HepG2 (cell line): ENCODE data around the gene DOK4. TPM values are rescaled to one million over a fixed set of nuclear protein-coding genes. Genes with fewer than 3 reads are reported as not detected.

Source experiments
- ATAC-seq: fragments of 200-7000 bp; cut with Tn5 transposase; 3 replicates; pipeline ENCODE4 v1.9.1; 2020; ENCODE audit warnings: mild to moderate bottlenecking, moderate library complexity
- BruUV-seq: library from RNA; stranded (reverse); fragments of 400-500 nt; replicated peaks from 2 replicates; lab custom pipeline; 2021; lab: Mats Ljungman, UMichigan
- CTCF ChIA-PET: fragments of 300-600 bp; formaldehyde crosslinking; extraction: SDS; loops from one replicate; lab custom pipeline; 2021; ENCODE audit warnings: low total read pairs, inconsistent platforms, low intra/inter-chr PET ratio; lab: Yijun Ruan, JAX
- POLR2A ChIA-PET: fragments of 350-600 bp; sonication (Branson Sonifier 250); formaldehyde crosslinking; loops from one replicate; lab custom pipeline; 2020; ENCODE audit warnings: antibody characterized with exemption, inconsistent platforms; lab: Yijun Ruan, JAX
- DNase-seq: peaks from one replicate; pipeline ENCODE4 v3.0.0-alpha.2; 2015; ENCODE audit warnings: low spot score
- FAIRE-seq: peaks from 3 replicates; lab custom pipeline; 2011; peaks lifted over from hg19 to GRCh38; lab: Jason Lieb, UNC
- H2AFZ ChIP-seq: one replicate; pipeline ENCODE4 v1.6.1; 2011; ENCODE audit warnings: low read length, inconsistent platforms
- H3K27ac ChIP-seq: fragments of 300-600 bp; 3 replicates; pipeline ENCODE4 v1.8.0; 2011; ENCODE audit warnings: mixed run types, mild to moderate bottlenecking, mixed read lengths, low read length, inconsistent platforms; ENCODE audit not compliant: insufficient read depth; ENCODE audit errors: extremely low read length
- H3K27me3 ChIP-seq, 2 experiments: fragments of 200-600 bp in 1 of 2; 2 replicates in 1 of 2; 3 replicates in 1 of 2; pipeline versions ENCODE4 v1.6.0 to v1.8.0; 2011; ENCODE audit warnings: low read length in 2 of 2, mild to moderate bottlenecking in 2 of 2, moderate library complexity in 2 of 2, inconsistent platforms in 1 of 2; ENCODE audit not compliant: insufficient read depth in 2 of 2, control insufficient read depth in 1 of 2
- H3K36me3 ChIP-seq, 2 experiments: fragments of 200-600 bp in 1 of 2; replicated peaks in 1 of 2; 2 replicates in 1 of 2; 3 replicates in 1 of 2; pipeline versions ENCODE4 v1.5.1 to v1.8.0; 2011; ENCODE audit warnings: low read length in 2 of 2, inconsistent platforms in 1 of 2; ENCODE audit not compliant: insufficient read depth in 2 of 2, control insufficient read depth in 1 of 2
- H3K4me1 ChIP-seq: 2 replicates; pipeline ENCODE4 v1.5.1; 2012; ENCODE audit warnings: low read length, inconsistent platforms; ENCODE audit not compliant: insufficient read depth
- H3K4me2 ChIP-seq: 2 replicates; pipeline ENCODE4 v1.6.0; 2011; ENCODE audit warnings: low read depth, low read length, inconsistent platforms
- H3K4me3 ChIP-seq, 3 experiments: fragments of 200-600 bp in 1 of 3; sonication (generic), shearing (Covaris generic) in 1 of 3; replicated peaks in 1 of 3; 2 replicates each; pipeline ENCODE4 v1.5.1; 2011 to 2016; ENCODE audit warnings: low read length in 3 of 3, inconsistent platforms in 2 of 3, low read depth in 2 of 3, mild to moderate bottlenecking in 2 of 3, control low read depth in 1 of 3, mixed read lengths in 1 of 3; ENCODE audit not compliant: insufficient read depth in 1 of 3
- H3K79me2 ChIP-seq: one replicate; pipeline ENCODE4 v1.6.1; 2011; ENCODE audit warnings: low read length, inconsistent platforms; ENCODE audit not compliant: insufficient read depth
- H3K9ac ChIP-seq: 2 replicates; pipeline ENCODE4 v1.6.0; 2011; ENCODE audit warnings: mild to moderate bottlenecking, low read depth, low read length, inconsistent platforms; ENCODE audit not compliant: insufficient read depth
- H3K9me3 ChIP-seq: 2 replicates; pipeline ENCODE4 v1.5.1; 2012; ENCODE audit warnings: mild to moderate bottlenecking, low read length
- H4K20me1 ChIP-seq: 2 replicates; pipeline ENCODE4 v1.6.0; 2011; ENCODE audit warnings: inconsistent platforms, mild to moderate bottlenecking, low read length, moderate library complexity; ENCODE audit not compliant: insufficient read depth
- CENPT ChIP-seq: sonication (generic); formaldehyde crosslinking; IDR thresholded peaks from 2 replicates; pipeline ENCODE4 v1.8.0; 2022; ENCODE audit warnings: low read depth, mild to moderate bottlenecking, moderate library complexity, missing genetic modification reagents
- FOXA1 ChIP-seq, 2 experiments: fragments of 450-650 bp in 1 of 2; sonication (generic) in 1 of 2; formaldehyde crosslinking in 1 of 2; IDR thresholded peaks; 2 replicates each; pipeline versions ENCODE4 v1.4.0 to v1.6.1; 2016 to 2020; ENCODE audit warnings: missing genetic modification reagents in 1 of 2
- HIC2 ChIP-seq: sonication (generic); formaldehyde crosslinking; IDR thresholded peaks from 2 replicates; pipeline ENCODE4 v1.9.0; 2022; ENCODE audit warnings: low read depth, missing genetic modification reagents
- MTA1 ChIP-seq: sonication (generic); formaldehyde crosslinking; IDR thresholded peaks from 2 replicates; pipeline ENCODE4 v1.4.0; 2020; ENCODE audit warnings: missing genetic modification reagents, mild to moderate bottlenecking, borderline replicate concordance
- NFYB ChIP-seq: sonication (generic); formaldehyde crosslinking; IDR thresholded peaks from 2 replicates; pipeline ENCODE4 v1.4.0; 2020; ENCODE audit warnings: missing genetic modification reagents
- THAP9 ChIP-seq: sonication (generic); formaldehyde crosslinking; IDR thresholded peaks from 2 replicates; pipeline ENCODE4; 2020; ENCODE audit warnings: missing genetic modification reagents, mild to moderate bottlenecking, borderline replicate concordance
- ZFP90 ChIP-seq: sonication (generic); formaldehyde crosslinking; IDR thresholded peaks from 2 replicates; pipeline ENCODE4 v1.8.0; 2022; ENCODE audit warnings: missing genetic modification reagents, mild to moderate bottlenecking, inconsistent platforms, borderline replicate concordance
- ZNF788 ChIP-seq: sonication (generic); formaldehyde crosslinking; IDR thresholded peaks from 2 replicates; pipeline ENCODE4 v1.5.0; 2020; ENCODE audit warnings: mild to moderate bottlenecking, missing genetic modification reagents, borderline replicate concordance
- WGBS: methylation state at CpG from one replicate; pipeline ENCODE4 v1.1.6; 2017; ENCODE audit warnings: low lambda C conversion rate; 5-methylcytosine and 5-hydroxymethylcytosine counted together
- in situ Hi-C: cut with HindIII; loops from 2 replicates; pipeline ENCODE4 v1.10.0; 2017; ENCODE audit warnings: low pct_unique_long_range_greater_than_20kb; ENCODE audit not compliant: extremely low pct_ligation_motif_present
- intact Hi-C: fragments of 100-400 bp; cut with micrococcal nuclease; formaldehyde crosslinking; loops from one replicate; pipeline ENCODE4 v1.10.0; 2022; ENCODE audit not compliant: unreplicated experiment
- polyA plus RNA-seq, 8 experiments: library from polyadenylated mRNA; depleted of rRNA in 3 of 8; stranded (reverse) in 7 of 8; unstranded in 1 of 8; fragments of >200 nt; fragmentation: Illumina TruSeq in 4 of 8; extraction: Trizol in 4 of 8; gene quantifications; 2 replicates each; pipeline versions ENCODE4 v1.2.1 to v1.2.3, GENCODE V29; 2011 to 2016; ENCODE audit warnings: low read depth in 4 of 8, missing spikeins in 1 of 8, mixed read lengths in 1 of 8; ENCODE audit not compliant: insufficient read depth in 1 of 8
- total RNA-seq, 5 experiments: library from RNA; depleted of rRNA; stranded (reverse); fragments of >200 nt; fragmentation: Illumina TruSeq; extraction: Trizol; gene quantifications; 2 replicates each; pipeline ENCODE4 v1.2.3, GENCODE V29; 2016; ENCODE audit warnings: low read depth in 1 of 5

The DOK4 gene
- total and polyA plus RNA-seq, 2 of the 13 experiments (the other 11 are each of a cell fraction or from before 2014, with no cell fraction given) = 52.7 to 70.0 TPM

GRCh38 chr16:57476546-57477410, 9.5 kb downstream of the DOK4 start:
- no TSS peak for BruUV-seq
- FAIRE-seq = no peak
- peaks cover 21% of the 10 kb centered on the region for H3K79me2 ChIP-seq
- TF ChIP-seq THAP9 (CRISPR knock-in tag) (0 out of 2 replicates have a peak, but pooled peaks have one; percentile 22), MTA1 (CRISPR knock-in tag) (peak; percentile 16; the same call in 1 of the 2 replicates), CENPT (CRISPR knock-in tag) (no peak), HIC2 (CRISPR knock-in tag) (0 out of 2 replicates have a peak, but pooled peaks have one; percentile 15), FOXA1 (IDR thresholded peaks at IDR 0.05) (no peak), FOXA1 (CRISPR knock-in tag; IDR thresholded peaks at IDR 0.05) (no peak), ZNF788 (CRISPR knock-in tag) (no peak), NFYB (CRISPR knock-in tag) (0 out of 2 replicates have a peak, but pooled peaks have one; percentile 18), ZFP90 (CRISPR knock-in tag) (no peak)
- no peak for ATAC-seq
- 78% methylated on average over 6 of the region's 6 CpGs for WGBS
- H3K36me3 ChIP-seq = peaks cover 20 to 31% of the 10 kb centered on the region in 2 experiments
- peak overlapping the region; percentile 27; the same call in 1 of the 2 replicates for H3K4me2 ChIP-seq
- H3K27ac ChIP-seq = peak overlapping the region; percentile 13
- in situ Hi-C loops = loop anchor here (5.0 kb wide), 1 partner anchor 41 kb away; no protein-coding TSS in a partner anchor
- POLR2A ChIA-PET = interaction anchor here (0.7 to 1.3 kb wide), 3 partner anchors 10 to 29 kb away, joined by 3 to 5 read pairs (median 4); partner anchors contain the start of genes CIAPIN1, COQ9, DOK4 and POLR2C
- CTCF ChIA-PET = interaction anchor here (1.3 to 1.7 kb wide), 3 partner anchors 15 to 43 kb away, joined by 4 to 16 read pairs (median 5); partner anchors contain the start of gene POLR2C
- no peak for DNase-seq
- no peak overlapping the region for H3K9ac ChIP-seq
- H3K4me1 ChIP-seq = peaks cover 84% of the 10 kb centered on the region
- H4K20me1 ChIP-seq = peaks cover 8% of the 10 kb centered on the region; the same call in 1 of the 2 replicates
- no peak overlapping the region for H2AFZ ChIP-seq
- H3K4me3 ChIP-seq = no peak overlapping the region; a peak in 1 of 6 replicates
- H3K9me3 ChIP-seq = no peaks in the 10 kb centered on the region
- intact Hi-C loops = loop anchor here (1.0 kb wide), 1 partner anchor 43 kb away; no protein-coding TSS in a partner anchor
- H3K27me3 ChIP-seq = no peaks in the 10 kb centered on the region
